ENCODE results near the gene DOK3.

The DOK3 gene, protein sequence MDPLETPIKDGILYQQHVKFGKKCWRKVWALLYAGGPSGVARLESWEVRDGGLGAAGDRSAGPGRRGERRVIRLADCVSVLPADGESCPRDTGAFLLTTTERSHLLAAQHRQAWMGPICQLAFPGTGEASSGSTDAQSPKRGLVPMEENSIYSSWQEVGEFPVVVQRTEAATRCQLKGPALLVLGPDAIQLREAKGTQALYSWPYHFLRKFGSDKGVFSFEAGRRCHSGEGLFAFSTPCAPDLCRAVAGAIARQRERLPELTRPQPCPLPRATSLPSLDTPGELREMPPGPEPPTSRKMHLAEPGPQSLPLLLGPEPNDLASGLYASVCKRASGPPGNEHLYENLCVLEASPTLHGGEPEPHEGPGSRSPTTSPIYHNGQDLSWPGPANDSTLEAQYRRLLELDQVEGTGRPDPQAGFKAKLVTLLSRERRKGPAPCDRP

DNA sequence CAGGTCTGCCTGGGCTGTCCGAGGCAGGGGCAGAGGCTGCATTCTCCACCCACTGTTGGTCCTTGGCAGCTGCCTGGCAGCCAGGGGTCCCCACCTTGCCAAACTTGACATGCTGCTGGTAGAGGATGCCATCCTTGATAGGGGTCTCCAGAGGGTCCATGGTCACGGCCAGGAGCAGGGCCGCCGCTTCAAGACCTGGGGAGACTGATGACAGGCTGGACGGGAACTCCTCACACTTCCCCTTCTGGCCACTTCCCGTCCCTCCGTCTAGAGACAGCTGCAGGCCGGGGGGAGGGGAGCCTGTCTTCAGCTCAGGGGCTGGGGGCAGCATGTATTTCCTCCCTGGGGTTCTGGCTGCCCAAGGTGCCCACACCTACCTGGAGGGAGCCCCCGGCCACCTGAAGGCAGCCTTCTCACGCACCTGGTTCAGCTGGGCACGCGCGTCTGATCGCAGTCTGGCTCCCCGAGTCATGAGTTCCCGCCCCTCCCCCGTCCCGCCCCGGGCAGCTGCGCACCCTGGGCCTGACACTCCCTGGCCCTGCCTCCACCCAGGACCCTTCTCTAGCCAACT lies at the start of gene DOK3:
Gene DOK3 (minus strand): TSS at position 446 of the 571 bp plus-strand sequence. CDS start 286 bp downstream, at position 160.
- CTCF ChIA-PET = interaction anchor here (0.9 to 12.3 kb wide), 11 partner anchors 11 to 199 kb away, joined by 3 to 115 read pairs (median 4); partner anchors contain the start of gene PDLIM7
- POLR2A ChIA-PET = interaction anchor here (0.6 to 3.1 kb wide), 7 partner anchors 13 to 1008 kb away, joined by 3 to 17 read pairs (median 3); partner anchors contain the start of gene PDLIM7
- DNase-seq (ENCODE audit: extremely low spot score) = peak; percentile 66
- TF ChIP-seq, protein P1, sequence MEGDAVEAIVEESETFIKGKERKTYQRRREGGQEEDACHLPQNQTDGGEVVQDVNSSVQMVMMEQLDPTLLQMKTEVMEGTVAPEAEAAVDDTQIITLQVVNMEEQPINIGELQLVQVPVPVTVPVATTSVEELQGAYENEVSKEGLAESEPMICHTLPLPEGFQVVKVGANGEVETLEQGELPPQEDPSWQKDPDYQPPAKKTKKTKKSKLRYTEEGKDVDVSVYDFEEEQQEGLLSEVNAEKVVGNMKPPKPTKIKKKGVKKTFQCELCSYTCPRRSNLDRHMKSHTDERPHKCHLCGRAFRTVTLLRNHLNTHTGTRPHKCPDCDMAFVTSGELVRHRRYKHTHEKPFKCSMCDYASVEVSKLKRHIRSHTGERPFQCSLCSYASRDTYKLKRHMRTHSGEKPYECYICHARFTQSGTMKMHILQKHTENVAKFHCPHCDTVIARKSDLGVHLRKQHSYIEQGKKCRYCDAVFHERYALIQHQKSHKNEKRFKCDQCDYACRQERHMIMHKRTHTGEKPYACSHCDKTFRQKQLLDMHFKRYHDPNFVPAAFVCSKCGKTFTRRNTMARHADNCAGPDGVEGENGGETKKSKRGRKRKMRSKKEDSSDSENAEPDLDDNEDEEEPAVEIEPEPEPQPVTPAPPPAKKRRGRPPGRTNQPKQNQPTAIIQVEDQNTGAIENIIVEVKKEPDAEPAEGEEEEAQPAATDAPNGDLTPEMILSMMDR (IDR thresholded peaks at IDR 0.05; ENCODE audit: control extremely low read depth, extremely low read depth, low read depth, missing control alignments) = no peak

GRCh38 chr5:177557796-177558195 lies 48.2 kb upstream of the DOK3 start:
- DNase-seq (ENCODE audit: extremely low spot score) = no peak
- ChIA-PET POLR2A (no interaction called here), CTCF (interaction anchor here (1.6 kb wide), 1 partner anchor 12 kb away, joined by 5 read pairs; no protein-coding TSS in a partner anchor)
- TF ChIP-seq, protein P1 (IDR thresholded peaks at IDR 0.05; ENCODE audit: control extremely low read depth, extremely low read depth, low read depth, missing control alignments) = no peak

- POLR2A ChIA-PET = no interaction called here
- TF ChIP-seq, protein P1 (IDR thresholded peaks at IDR 0.05; ENCODE audit: control extremely low read depth, extremely low read depth, low read depth, missing control alignments) = no peak
- no peak for DNase-seq (ENCODE audit: extremely low spot score)
- CTCF ChIA-PET = interaction anchor here (1.1 kb wide), 1 partner anchor 37 kb away, joined by 3 read pairs; no protein-coding TSS in a partner anchor
Observed at GRCh38 chr5:177557041-177557647, 47.5 kb upstream of the DOK3 start.

DNA sequence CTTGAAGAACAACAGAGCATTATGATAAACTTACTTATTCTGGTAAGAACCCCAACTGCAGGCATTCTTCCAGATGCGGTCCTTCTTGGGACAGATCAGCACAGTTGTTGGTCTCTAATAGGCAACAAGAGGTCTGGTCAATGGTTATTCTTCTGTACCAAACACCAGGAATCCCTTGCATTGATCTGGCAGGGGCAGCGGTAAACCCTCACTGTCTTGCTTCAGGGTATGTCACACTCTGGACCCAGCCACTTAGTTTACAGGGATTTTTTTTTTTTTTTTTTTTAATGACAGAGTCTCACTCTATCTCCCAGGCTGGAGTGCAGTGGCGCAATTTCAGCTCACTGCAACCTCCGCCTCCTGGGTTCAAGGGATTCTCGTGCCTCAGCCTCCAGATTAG lies 46.0 kb upstream of the DOK3 start:
- TF ChIP-seq, protein P1 (IDR thresholded peaks at IDR 0.05; ENCODE audit: control extremely low read depth, extremely low read depth, low read depth, missing control alignments) = no peak
- no peak for DNase-seq (ENCODE audit: extremely low spot score)
- CTCF ChIA-PET = no interaction called here
- POLR2A ChIA-PET = no interaction called here

DNA sequence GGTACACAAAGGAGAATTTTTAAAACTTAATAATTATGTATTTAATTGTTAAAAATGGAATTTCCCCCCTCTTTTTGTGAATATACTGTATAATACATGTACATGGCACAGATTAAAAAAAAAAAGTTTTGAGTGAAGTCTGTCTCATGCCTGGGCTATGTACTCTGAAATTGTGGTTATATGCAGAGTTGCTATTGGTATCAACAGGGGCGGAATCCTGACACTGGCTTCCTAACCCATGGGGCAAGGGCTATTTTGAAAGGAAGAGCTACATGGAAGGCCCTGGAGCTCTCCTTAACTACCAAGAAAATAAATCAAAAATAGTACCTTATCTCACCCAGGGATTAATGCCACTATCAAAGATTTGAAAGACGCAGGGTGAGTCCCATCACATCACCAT lies 45.6 kb upstream of the DOK3 start:
- CTCF ChIA-PET = no interaction called here
- POLR2A ChIA-PET = no interaction called here

More for the DNA sequence above, 45.6 kb upstream of the DOK3 start:
- DNase-seq (ENCODE audit: extremely low spot score) = no peak
- TF ChIP-seq, protein P1 (IDR thresholded peaks at IDR 0.05; ENCODE audit: control extremely low read depth, extremely low read depth, low read depth, missing control alignments) = no peak
